Trophoblast cell (in vitro differentiated cells and primary cell): Measurements from ENCODE around the gene SORCS3.

Experiments
- DNase-seq, 2 donors: peaks; one replicate each; pipeline ENCODE4 v3.0.0-alpha.2; 2016
- H2AFZ ChIP-seq: 2 replicates; pipeline ENCODE4 v1.6.1; 2013; ENCODE audit warnings: low read length, moderate library complexity, mild to moderate bottlenecking; ENCODE audit not compliant: insufficient read depth, poor library complexity
- H2AK5ac ChIP-seq: 2 replicates; pipeline ENCODE4 v1.6.1; 2013; ENCODE audit warnings: mild to moderate bottlenecking, low read length
- H2BK120ac ChIP-seq: 2 replicates; pipeline ENCODE4 v1.6.1; 2013; ENCODE audit warnings: low read length, mild to moderate bottlenecking, moderate library complexity; ENCODE audit not compliant: insufficient read depth, poor library complexity
- H2BK12ac ChIP-seq: 2 replicates; pipeline ENCODE4 v1.6.1; 2013; ENCODE audit warnings: mild to moderate bottlenecking, low read length, moderate library complexity
- H2BK5ac ChIP-seq: 2 replicates; pipeline ENCODE4 v1.6.1; 2013; ENCODE audit warnings: low read length, low read depth, moderate library complexity, mild to moderate bottlenecking; ENCODE audit not compliant: poor library complexity
- H3K14ac ChIP-seq: 2 replicates; pipeline ENCODE4 v1.6.1; 2013; ENCODE audit warnings: mild to moderate bottlenecking, low read length
- H3K18ac ChIP-seq: 2 replicates; pipeline ENCODE4 v1.6.1; 2013; ENCODE audit warnings: mild to moderate bottlenecking, low read length
- H3K23ac ChIP-seq: 2 replicates; pipeline ENCODE4 v1.6.1; 2013; ENCODE audit warnings: low read length
- H3K27ac ChIP-seq: 2 replicates; pipeline ENCODE4 v1.5.1; 2013; ENCODE audit warnings: low read depth, mild to moderate bottlenecking, inconsistent platforms, low read length, moderate library complexity
- H3K27me3 ChIP-seq: 2 replicates; pipeline ENCODE4 v1.6.1; 2013; ENCODE audit warnings: inconsistent platforms, mild to moderate bottlenecking, low read length, moderate library complexity; ENCODE audit not compliant: insufficient read depth
- H3K36me3 ChIP-seq, 2 experiments: 1 replicate in 1 of 2; 2 replicates in 1 of 2; pipeline ENCODE4 v1.6.1; 2013; ENCODE audit warnings: low read length in 2 of 2, mild to moderate bottlenecking in 2 of 2, moderate library complexity in 1 of 2; ENCODE audit not compliant: insufficient read depth in 2 of 2, control insufficient read depth in 1 of 2
- H3K4ac ChIP-seq: 2 replicates; pipeline ENCODE4 v1.6.1; 2013; ENCODE audit warnings: low read depth, mild to moderate bottlenecking, low read length, moderate library complexity
- H3K4me1 ChIP-seq, 2 experiments: 1 replicate in 1 of 2; 2 replicates in 1 of 2; pipeline ENCODE4 v1.6.1; 2013; ENCODE audit warnings: low read length in 2 of 2, mild to moderate bottlenecking in 2 of 2, moderate library complexity in 1 of 2; ENCODE audit not compliant: insufficient read depth in 2 of 2, control insufficient read depth in 1 of 2
- H3K4me2 ChIP-seq: 2 replicates; pipeline ENCODE4 v1.6.1; 2013; ENCODE audit warnings: inconsistent platforms, mild to moderate bottlenecking, low read length, moderate library complexity
- H3K4me3 ChIP-seq: 2 replicates; pipeline ENCODE4 v1.5.1; 2013; ENCODE audit warnings: mild to moderate bottlenecking, low read depth, low read length, inconsistent platforms
- H3K79me1 ChIP-seq: one replicate; pipeline ENCODE4 v1.6.1; 2013; ENCODE audit warnings: low read length
- H3K79me2 ChIP-seq: 2 replicates; pipeline ENCODE4 v1.6.1; 2013; ENCODE audit warnings: low read length, mild to moderate bottlenecking; ENCODE audit not compliant: control insufficient read depth, insufficient read depth, poor library complexity
- H3K9ac ChIP-seq: 2 replicates; pipeline ENCODE4 v1.6.1; 2013; ENCODE audit warnings: mild to moderate bottlenecking, low read length
- H3K9me3 ChIP-seq: 2 replicates; pipeline ENCODE4 v1.6.1; 2013; ENCODE audit warnings: low read depth, mild to moderate bottlenecking, control low read depth, inconsistent platforms, low read length; ENCODE audit not compliant: insufficient read depth
- H4K12ac ChIP-seq: 2 replicates; pipeline ENCODE4 v1.6.1; 2013; ENCODE audit warnings: low read depth, mild to moderate bottlenecking, low read length, moderate library complexity
- H4K8ac ChIP-seq: 2 replicates; pipeline ENCODE4 v1.6.1; 2013; ENCODE audit warnings: low read depth, mild to moderate bottlenecking, low read length, moderate library complexity
- H4K91ac ChIP-seq: one replicate; pipeline ENCODE4 v1.6.1; 2013; ENCODE audit warnings: low read depth, mild to moderate bottlenecking, low read length, moderate library complexity
- WGBS: extraction: QIAGEN DNeasy Blood & Tissue Kit; methylation state at CpG from one replicate; pipeline ENCODE4 v1.1.7; 2013; ENCODE audit warnings: missing lambda C conversion rate; ENCODE audit not compliant: insufficient read length, insufficient coverage; ENCODE audit errors: extremely low coverage; 5-methylcytosine and 5-hydroxymethylcytosine counted together

Gene SORCS3

DNA sequence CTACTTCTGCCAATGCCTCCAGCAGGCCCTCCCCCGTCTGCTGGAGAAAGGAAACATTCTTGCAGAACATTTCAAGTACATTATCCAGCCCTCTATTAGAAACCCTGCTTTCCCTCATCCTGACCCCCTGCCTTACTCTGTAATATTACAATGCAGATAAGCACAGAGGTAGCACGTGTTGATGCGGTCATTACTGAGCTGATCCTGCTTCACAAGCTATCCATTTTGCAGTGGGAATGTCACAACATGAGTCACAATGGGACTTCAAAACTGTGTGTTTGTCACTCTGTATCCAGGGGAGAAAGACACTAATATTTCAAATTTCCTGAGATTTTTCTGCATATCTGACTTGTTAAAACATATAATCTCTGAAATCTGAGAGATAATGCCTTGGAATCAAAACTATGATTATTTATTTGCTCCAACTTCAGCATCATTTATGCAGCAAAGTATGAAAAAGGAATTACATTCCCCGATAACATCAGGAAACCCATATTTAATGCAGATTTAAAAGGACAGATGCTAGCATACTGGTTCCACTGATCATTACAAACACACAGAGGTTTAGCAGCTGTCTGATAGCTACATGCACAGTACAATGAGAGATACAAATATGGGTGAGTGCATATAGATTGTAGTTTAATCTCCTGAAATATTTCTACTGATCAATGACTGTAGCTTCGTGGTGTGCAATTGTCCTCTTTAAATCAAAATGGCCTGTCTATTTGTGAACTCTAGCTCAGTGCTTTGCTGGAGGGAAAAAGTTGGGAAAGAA lies 239.7 kb downstream of the SORCS3 start:
- H3K9me3 ChIP-seq = no peaks in the 10 kb centered on the region
- no peak overlapping the region for H4K91ac ChIP-seq
- H3K18ac ChIP-seq = no peak overlapping the region
- no peak overlapping the region for H2BK5ac ChIP-seq
- no peaks in the 10 kb centered on the region for H3K79me2 ChIP-seq
- no peak overlapping the region for H3K14ac ChIP-seq
- H4K8ac ChIP-seq = no peak overlapping the region
- no peak overlapping the region for H2BK12ac ChIP-seq
- no peaks in the 10 kb centered on the region for H3K79me1 ChIP-seq
- no peak overlapping the region for H2AFZ ChIP-seq
- no peak overlapping the region for H3K4me3 ChIP-seq
- no peak overlapping the region for H3K23ac ChIP-seq
- H3K4me1 ChIP-seq = no peaks in the 10 kb centered on the region
- no peak overlapping the region for H2BK120ac ChIP-seq
- no peak overlapping the region for H4K12ac ChIP-seq
- WGBS = no CpG with 5 or more reads among the region's 5 CpGs
- no peak overlapping the region for H3K4ac ChIP-seq
- no peak overlapping the region for H2AK5ac ChIP-seq
- no peak overlapping the region for H3K27ac ChIP-seq
- no peak overlapping the region for H3K4me2 ChIP-seq
- H3K9ac ChIP-seq = no peak overlapping the region
- H3K36me3 ChIP-seq = no peaks in the 10 kb centered on the region
- DNase-seq = peak; percentile 16 to 50
- H3K27me3 ChIP-seq = no peaks in the 10 kb centered on the region

DNA sequence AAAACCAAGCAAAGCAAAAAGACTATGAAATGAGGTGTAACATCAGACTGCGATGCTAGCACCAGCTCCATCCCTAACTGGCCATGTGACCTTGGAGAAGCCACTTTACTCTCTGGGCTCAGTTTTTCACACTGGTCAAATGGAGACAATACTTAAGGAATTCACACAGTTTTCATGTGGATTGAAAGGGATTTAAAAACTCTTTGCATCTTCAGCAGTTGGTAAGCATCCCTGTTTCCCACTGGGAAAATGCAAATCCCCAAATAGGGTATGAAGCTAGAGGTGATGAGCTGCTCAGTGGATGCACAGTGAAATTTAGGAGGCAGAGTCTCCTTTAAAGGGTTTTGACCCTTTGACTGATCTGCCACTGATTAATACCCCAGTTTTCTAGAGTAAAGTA lies 240.7 kb downstream of the SORCS3 start:
- H3K27me3 ChIP-seq = no peaks in the 10 kb centered on the region
- no peak overlapping the region for H3K4ac ChIP-seq
- no peak for DNase-seq
- H3K4me2 ChIP-seq = no peak overlapping the region
- no peak overlapping the region for H2BK12ac ChIP-seq
- H2AK5ac ChIP-seq = no peak overlapping the region
- H3K14ac ChIP-seq = no peak overlapping the region
- H4K12ac ChIP-seq = no peak overlapping the region
- no peak overlapping the region for H3K23ac ChIP-seq
- no peak overlapping the region for H2AFZ ChIP-seq
- H4K8ac ChIP-seq = no peak overlapping the region
- H4K91ac ChIP-seq = no peak overlapping the region
- no peak overlapping the region for H3K4me3 ChIP-seq
- H2BK120ac ChIP-seq = no peak overlapping the region
- H3K27ac ChIP-seq = no peak overlapping the region
- no CpG with 5 or more reads among the region's 1 CpG for WGBS
- H3K9me3 ChIP-seq = no peaks in the 10 kb centered on the region
- H3K36me3 ChIP-seq = no peaks in the 10 kb centered on the region
- no peak overlapping the region for H3K18ac ChIP-seq
- H3K79me1 ChIP-seq = no peaks in the 10 kb centered on the region
- no peak overlapping the region for H2BK5ac ChIP-seq
- no peak overlapping the region for H3K9ac ChIP-seq
- H3K4me1 ChIP-seq = no peaks in the 10 kb centered on the region
- H3K79me2 ChIP-seq = no peaks in the 10 kb centered on the region

DNA sequence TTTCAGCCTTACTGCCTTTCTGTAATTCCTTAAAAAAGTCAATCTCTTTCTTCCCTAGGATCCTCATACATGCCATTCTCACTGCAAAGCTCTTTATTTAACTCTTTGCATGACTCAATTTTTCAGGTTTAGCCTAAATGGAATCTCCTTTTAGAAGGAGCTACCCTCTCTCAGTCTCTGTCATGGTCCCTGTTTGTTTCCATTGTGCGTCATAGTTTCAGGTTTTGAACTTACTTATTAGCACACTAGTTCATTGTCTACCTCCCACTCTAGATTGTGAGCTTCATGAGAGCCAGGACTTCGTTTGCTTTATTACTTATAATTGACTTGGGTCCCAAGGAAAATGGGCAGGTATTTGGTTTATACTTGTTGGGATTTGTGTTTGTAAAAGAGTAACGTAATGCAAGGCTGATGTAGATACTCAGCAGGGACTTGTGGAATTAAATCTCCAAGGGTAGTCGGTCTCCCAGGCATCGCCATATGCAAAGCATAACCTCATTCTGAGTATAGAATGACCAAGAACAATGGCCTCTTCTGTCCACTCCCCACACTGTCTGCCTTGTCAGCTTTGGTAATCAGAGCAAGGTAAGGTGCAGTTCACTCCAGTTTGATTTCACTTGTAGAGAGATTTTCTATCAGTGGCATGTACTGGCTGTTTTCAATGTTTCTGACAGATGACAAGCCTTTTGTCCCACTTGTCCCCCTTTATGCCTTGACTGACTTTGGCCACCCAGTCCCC lies 252.0 kb downstream of the SORCS3 start:
- Histone ChIP-seq H3K4ac (no peak overlapping the region), H3K36me3 (no peaks in the 10 kb centered on the region), H3K23ac (no peak overlapping the region), H4K8ac (no peak overlapping the region), H3K9ac (no peak overlapping the region), H3K9me3 (no peaks in the 10 kb centered on the region), H2BK5ac (no peak overlapping the region), H3K4me3 (no peak overlapping the region), H3K27ac (no peak overlapping the region), H3K18ac (no peak overlapping the region), H4K12ac (no peak overlapping the region), H3K4me2 (no peak overlapping the region), H2BK120ac (no peak overlapping the region), H2AK5ac (no peak overlapping the region), H3K79me2 (no peaks in the 10 kb centered on the region), H2AFZ (no peak overlapping the region), H3K27me3 (no peaks in the 10 kb centered on the region), H2BK12ac (no peak overlapping the region), H4K91ac (no peak overlapping the region), H3K14ac (no peak overlapping the region), H3K4me1 (no peaks in the 10 kb centered on the region), H3K79me1 (no peaks in the 10 kb centered on the region)
- DNase-seq = no peak
- WGBS = no CpG with 5 or more reads among the region's 5 CpGs

DNA sequence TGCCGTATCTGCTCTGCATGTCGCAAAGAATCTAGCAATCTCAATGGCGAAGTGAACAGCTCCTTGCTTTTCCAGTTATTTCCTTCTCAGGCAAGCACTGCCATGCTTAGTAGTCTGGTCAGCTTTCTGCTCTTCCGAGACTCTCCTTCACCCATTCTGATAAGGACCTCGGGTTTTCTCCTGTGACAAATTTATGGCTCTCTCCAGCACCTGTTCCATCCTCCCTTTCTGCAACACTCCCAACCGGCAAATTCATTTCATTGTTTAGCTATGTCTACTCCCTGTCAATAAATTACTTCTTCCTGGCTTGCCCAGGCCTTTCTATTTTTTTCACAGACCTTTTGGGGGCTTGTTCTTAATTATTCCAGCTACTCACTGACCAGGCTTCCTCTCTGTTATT lies 252.6 kb downstream of the SORCS3 start:
- no peaks in the 10 kb centered on the region for H3K4me1 ChIP-seq
- H2AK5ac ChIP-seq = no peak overlapping the region
- H2AFZ ChIP-seq = no peak overlapping the region
- H3K9ac ChIP-seq = no peak overlapping the region
- H4K12ac ChIP-seq = no peak overlapping the region
- H2BK5ac ChIP-seq = no peak overlapping the region
- H3K9me3 ChIP-seq = no peaks in the 10 kb centered on the region
- WGBS = no CpG with 5 or more reads among the region's 6 CpGs
- no peak overlapping the region for H2BK120ac ChIP-seq
- H3K4me3 ChIP-seq = no peak overlapping the region
- no peak overlapping the region for H3K4ac ChIP-seq
- no peaks in the 10 kb centered on the region for H3K27me3 ChIP-seq
- no peak overlapping the region for H3K27ac ChIP-seq
- no peaks in the 10 kb centered on the region for H3K79me1 ChIP-seq
- no peak overlapping the region for H3K18ac ChIP-seq
- no peak overlapping the region for H3K4me2 ChIP-seq
- H3K36me3 ChIP-seq = no peaks in the 10 kb centered on the region
- H4K91ac ChIP-seq = no peak overlapping the region
- no peak overlapping the region for H4K8ac ChIP-seq
- no peak overlapping the region for H2BK12ac ChIP-seq
- H3K23ac ChIP-seq = no peak overlapping the region
- DNase-seq = no peak
- H3K14ac ChIP-seq = no peak overlapping the region
- no peaks in the 10 kb centered on the region for H3K79me2 ChIP-seq
